ACHN (cell line): ENCODE data around the gene C6orf62.
"Not testable (repeated sequence)": the region's sequence is repeated elsewhere in the genome, so short reads cannot be mapped to it uniquely, and the experiment has no call there.

ENCODE experiments used
- DNase-seq: peaks from one replicate; pipeline ENCODE4 v3.0.0-alpha.2; 2015
- in situ Hi-C: cut with HindIII; loops from 2 replicates; pipeline ENCODE4 v1.10.0; 2017; ENCODE audit warnings: low sequenced_read_pairs, low pct_ligation_motif_present, low pct_unique_long_range_greater_than_20kb

C6orf62 gene

GRCh38 chr6:24678792-24679352 is 40.1 kb downstream of the C6orf62 start:
- in situ Hi-C loops: not testable (repeated sequence)

GRCh38 chr6:24673625-24674024 is 45.3 kb downstream of the C6orf62 start:
- no peak for DNase-seq
- in situ Hi-C loops: no loop called here

More at GRCh38 chr6:24678792-24679352, 40.1 kb downstream of the C6orf62 start:
- not testable (repeated sequence) for DNase-seq

GRCh38 chr6:24672620-24673182 is 46.3 kb downstream of the C6orf62 start:
- in situ Hi-C loops: no loop called here
- no peak for DNase-seq

- in situ Hi-C loops: not testable (repeated sequence)
These were observed 47.9 kb downstream of the C6orf62 start for GRCh38 chr6:24671077-24671476.

GRCh38 chr6:24670492-24670891 is 48.5 kb downstream of the C6orf62 start:
- in situ Hi-C loops, DNase-seq: not testable (repeated sequence)

More at GRCh38 chr6:24671077-24671476, 47.9 kb downstream of the C6orf62 start:
- not testable (repeated sequence) for DNase-seq

GRCh38 chr6:24668997-24669361 is 50.0 kb downstream of the C6orf62 start:
- in situ Hi-C loops: no loop called here
- no peak for DNase-seq

GRCh38 chr6:24668066-24668996 is 50.6 kb downstream of the C6orf62 start:
- in situ Hi-C loops, DNase-seq: not testable (repeated sequence)

- DNase-seq: peak; percentile 10
- in situ Hi-C loops: no loop called here
These were observed 51.6 kb downstream of the C6orf62 start for GRCh38 chr6:24667378-24667803.

GRCh38 chr6:24666641-24667377 is 52.1 kb downstream of the C6orf62 start, which contains the start of the genes ACOT13 and TDP2:
TSS of gene ACOT13 (plus strand) at chr6:24667077. CDS start at chr6:24667264, 187 bp downstream.
TSS of gene TDP2 (minus strand) at chr6:24666899. CDS start at chr6:24666862, 37 bp downstream.
- DNase-seq: peak; percentile 94
- in situ Hi-C loops: no loop called here

GRCh38 chr6:24666097-24666640 is 52.8 kb downstream of the C6orf62 start:
- in situ Hi-C loops: no loop called here
- DNase-seq: peak; percentile 44

- no peak for DNase-seq
- in situ Hi-C loops: no loop called here
These were observed 54.6 kb downstream of the C6orf62 start for GRCh38 chr6:24664046-24664987.

GRCh38 chr6:24663189-24663588 is 55.8 kb downstream of the C6orf62 start:
- in situ Hi-C loops: no loop called here
- no peak for DNase-seq

GRCh38 chr6:24662236-24662635 is 56.7 kb downstream of the C6orf62 start:
- in situ Hi-C loops: no loop called here
- DNase-seq: no peak

- DNase-seq, in situ Hi-C loops: not testable (repeated sequence)
These were observed 57.2 kb downstream of the C6orf62 start for GRCh38 chr6:24661759-24662158.

- in situ Hi-C loops: no loop called here
- no peak for DNase-seq
These were observed 58.8 kb downstream of the C6orf62 start for GRCh38 chr6:24660105-24660504.

GRCh38 chr6:24659561-24659960 is 59.4 kb downstream of the C6orf62 start:
- no peak for DNase-seq
- in situ Hi-C loops: no loop called here
